Measurements from ENCODE around the gene HTT.

Gene HTT

GRCh38 chr4:3217266-3217665, 142.8 kb downstream of the HTT start:
- Histone ChIP-seq H3K9ac (ENCODE audit: low read length) (no peak overlapping the region), H3K4me1 (ENCODE audit: control insufficient read depth, insufficient read depth, low read length) (no peaks in the 10 kb centered on the region), H3K27me3 (replicated peaks; ENCODE audit: control insufficient read depth, insufficient read depth, low read length) (no peaks in the 10 kb centered on the region), H3K36me3 (ENCODE audit: control insufficient read depth, insufficient read depth, low read length, severe bottlenecking) (peaks cover 94% of the 10 kb centered on the region), H3K4me3 (ENCODE audit: low read length) (no peak overlapping the region), H3K9me3 (ENCODE audit: control insufficient read depth, low read length) (no peaks in the 10 kb centered on the region)
- DNase-seq (ENCODE audit: low read depth) = no peak

GRCh38 chr4:3217771-3218170, 143.3 kb downstream of the HTT start:
- no peaks in the 10 kb centered on the region for H3K27me3 ChIP-seq (replicated peaks; ENCODE audit: control insufficient read depth, insufficient read depth, low read length)
- H3K9ac ChIP-seq (ENCODE audit: low read length) = no peak overlapping the region
- H3K4me1 ChIP-seq (ENCODE audit: control insufficient read depth, insufficient read depth, low read length) = no peaks in the 10 kb centered on the region
- no peaks in the 10 kb centered on the region for H3K9me3 ChIP-seq (ENCODE audit: control insufficient read depth, low read length)
- peaks cover 94% of the 10 kb centered on the region for H3K36me3 ChIP-seq (ENCODE audit: control insufficient read depth, insufficient read depth, low read length, severe bottlenecking)
- H3K4me3 ChIP-seq (ENCODE audit: low read length) = no peak overlapping the region
- no peak for DNase-seq (ENCODE audit: low read depth)

- Histone ChIP-seq H3K36me3 (ENCODE audit: control insufficient read depth, insufficient read depth, low read length, severe bottlenecking) (peaks cover 94% of the 10 kb centered on the region), H3K4me1 (ENCODE audit: control insufficient read depth, insufficient read depth, low read length) (no peaks in the 10 kb centered on the region), H3K9ac (ENCODE audit: low read length) (no peak overlapping the region), H3K4me3 (ENCODE audit: low read length) (no peak overlapping the region), H3K27me3 (replicated peaks; ENCODE audit: control insufficient read depth, insufficient read depth, low read length) (no peaks in the 10 kb centered on the region), H3K9me3 (ENCODE audit: control insufficient read depth, low read length) (no peaks in the 10 kb centered on the region)
- DNase-seq (ENCODE audit: low read depth) = no peak
These were observed 144.6 kb downstream of the HTT start for GRCh38 chr4:3218824-3219760.

- no peak for DNase-seq (ENCODE audit: low read depth)
- H3K36me3 ChIP-seq (ENCODE audit: control insufficient read depth, insufficient read depth, low read length, severe bottlenecking) = peaks cover 94% of the 10 kb centered on the region
These were observed 145.4 kb downstream of the HTT start for GRCh38 chr4:3219761-3220475.

GRCh38 chr4:3220476-3221183, 146.1 kb downstream of the HTT start:
- peaks cover 88% of the 10 kb centered on the region for H3K36me3 ChIP-seq (ENCODE audit: control insufficient read depth, insufficient read depth, low read length, severe bottlenecking)

More at GRCh38 chr4:3219761-3220475, 145.4 kb downstream of the HTT start:
- no peak overlapping the region for H3K4me3 ChIP-seq (ENCODE audit: low read length)
- no peak overlapping the region for H3K9ac ChIP-seq (ENCODE audit: low read length)
- no peaks in the 10 kb centered on the region for H3K4me1 ChIP-seq (ENCODE audit: control insufficient read depth, insufficient read depth, low read length)
- no peaks in the 10 kb centered on the region for H3K27me3 ChIP-seq (replicated peaks; ENCODE audit: control insufficient read depth, insufficient read depth, low read length)
- H3K9me3 ChIP-seq (ENCODE audit: control insufficient read depth, low read length) = no peaks in the 10 kb centered on the region

GRCh38 chr4:3221184-3221494, 146.7 kb downstream of the HTT start:
- no peak for DNase-seq (ENCODE audit: low read depth)
- H3K9ac ChIP-seq (ENCODE audit: low read length) = no peak overlapping the region
- H3K4me1 ChIP-seq (ENCODE audit: control insufficient read depth, insufficient read depth, low read length) = no peaks in the 10 kb centered on the region
- H3K36me3 ChIP-seq (ENCODE audit: control insufficient read depth, insufficient read depth, low read length, severe bottlenecking) = peaks cover 86% of the 10 kb centered on the region
- H3K9me3 ChIP-seq (ENCODE audit: control insufficient read depth, low read length) = no peaks in the 10 kb centered on the region
- no peak overlapping the region for H3K4me3 ChIP-seq (ENCODE audit: low read length)
- H3K27me3 ChIP-seq (replicated peaks; ENCODE audit: control insufficient read depth, insufficient read depth, low read length) = no peaks in the 10 kb centered on the region

More at GRCh38 chr4:3220476-3221183, 146.1 kb downstream of the HTT start:
- H3K4me3 ChIP-seq (ENCODE audit: low read length) = no peak overlapping the region
- no peaks in the 10 kb centered on the region for H3K27me3 ChIP-seq (replicated peaks; ENCODE audit: control insufficient read depth, insufficient read depth, low read length)
- no peak overlapping the region for H3K9ac ChIP-seq (ENCODE audit: low read length)
- H3K9me3 ChIP-seq (ENCODE audit: control insufficient read depth, low read length) = no peaks in the 10 kb centered on the region
- no peaks in the 10 kb centered on the region for H3K4me1 ChIP-seq (ENCODE audit: control insufficient read depth, insufficient read depth, low read length)
- no peak for DNase-seq (ENCODE audit: low read depth)

GRCh38 chr4:3221996-3222395, 147.5 kb downstream of the HTT start:
- Histone ChIP-seq H3K36me3 (ENCODE audit: control insufficient read depth, insufficient read depth, low read length, severe bottlenecking) (peaks cover 83% of the 10 kb centered on the region), H3K9me3 (ENCODE audit: control insufficient read depth, low read length) (no peaks in the 10 kb centered on the region), H3K4me1 (ENCODE audit: control insufficient read depth, insufficient read depth, low read length) (no peaks in the 10 kb centered on the region), H3K4me3 (ENCODE audit: low read length) (no peak overlapping the region), H3K9ac (ENCODE audit: low read length) (no peak overlapping the region), H3K27me3 (replicated peaks; ENCODE audit: control insufficient read depth, insufficient read depth, low read length) (no peaks in the 10 kb centered on the region)
- DNase-seq (ENCODE audit: low read depth) = no peak

- H3K9ac ChIP-seq (ENCODE audit: low read length) = no peak overlapping the region
- H3K4me3 ChIP-seq (ENCODE audit: low read length) = no peak overlapping the region
- H3K9me3 ChIP-seq (ENCODE audit: control insufficient read depth, low read length) = no peaks in the 10 kb centered on the region
- no peaks in the 10 kb centered on the region for H3K27me3 ChIP-seq (replicated peaks; ENCODE audit: control insufficient read depth, insufficient read depth, low read length)
- peaks cover 74% of the 10 kb centered on the region for H3K36me3 ChIP-seq (ENCODE audit: control insufficient read depth, insufficient read depth, low read length, severe bottlenecking)
- no peak for DNase-seq (ENCODE audit: low read depth)
- no peaks in the 10 kb centered on the region for H3K4me1 ChIP-seq (ENCODE audit: control insufficient read depth, insufficient read depth, low read length)
These were observed 148.9 kb downstream of the HTT start for GRCh38 chr4:3223346-3223745.

GRCh38 chr4:3223956-3224748, 149.7 kb downstream of the HTT start:
- no peak for DNase-seq (ENCODE audit: low read depth)
- H3K36me3 ChIP-seq (ENCODE audit: control insufficient read depth, insufficient read depth, low read length, severe bottlenecking) = peaks cover 75% of the 10 kb centered on the region

GRCh38 chr4:3225071-3225850, 150.8 kb downstream of the HTT start:
- Histone ChIP-seq H3K4me3 (ENCODE audit: low read length) (no peak overlapping the region), H3K9me3 (ENCODE audit: control insufficient read depth, low read length) (no peaks in the 10 kb centered on the region), H3K4me1 (ENCODE audit: control insufficient read depth, insufficient read depth, low read length) (no peaks in the 10 kb centered on the region), H3K9ac (ENCODE audit: low read length) (no peak overlapping the region), H3K27me3 (replicated peaks; ENCODE audit: control insufficient read depth, insufficient read depth, low read length) (no peaks in the 10 kb centered on the region), H3K36me3 (ENCODE audit: control insufficient read depth, insufficient read depth, low read length, severe bottlenecking) (peaks cover 75% of the 10 kb centered on the region)
- DNase-seq (ENCODE audit: low read depth) = no peak

More at GRCh38 chr4:3223956-3224748, 149.7 kb downstream of the HTT start:
- H3K4me1 ChIP-seq (ENCODE audit: control insufficient read depth, insufficient read depth, low read length) = no peaks in the 10 kb centered on the region
- H3K9ac ChIP-seq (ENCODE audit: low read length) = no peak overlapping the region
- H3K9me3 ChIP-seq (ENCODE audit: control insufficient read depth, low read length) = no peaks in the 10 kb centered on the region
- H3K27me3 ChIP-seq (replicated peaks; ENCODE audit: control insufficient read depth, insufficient read depth, low read length) = no peaks in the 10 kb centered on the region
- no peak overlapping the region for H3K4me3 ChIP-seq (ENCODE audit: low read length)
